Measurements from ENCODE around the gene NOL4L.

NOL4L gene

DNA sequence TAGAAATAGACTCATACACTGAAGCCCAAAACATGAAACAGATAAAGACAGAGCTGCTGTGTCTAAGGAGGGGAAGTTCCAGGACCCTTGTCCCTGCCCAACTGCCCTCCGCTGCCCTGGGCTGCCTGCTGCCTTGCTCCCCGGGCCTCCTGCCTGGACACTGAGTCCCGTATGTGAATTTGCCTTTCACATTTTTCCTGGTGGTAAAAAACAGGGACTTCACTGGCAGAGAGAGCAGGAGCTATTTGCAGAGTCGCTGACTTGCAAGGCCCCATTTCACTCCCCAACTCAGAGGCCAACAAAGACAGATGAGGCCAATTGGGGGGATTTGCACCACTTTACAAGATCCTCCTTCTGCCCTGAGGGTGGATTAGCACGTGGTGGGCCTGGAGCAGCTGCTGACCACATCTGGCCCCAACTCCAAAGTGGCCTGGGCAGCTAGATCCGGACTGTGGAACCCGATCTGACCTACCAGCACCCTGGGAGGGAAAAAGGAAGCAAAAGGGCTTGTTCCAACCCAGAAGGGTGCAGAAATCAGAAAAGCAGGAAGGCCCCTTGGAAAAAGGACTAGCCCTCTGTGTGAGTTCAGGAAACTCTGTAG is 61.4 kb downstream of the NOL4L start:
- DNase-seq (ENCODE audit: low spot score), result no peak

DNA sequence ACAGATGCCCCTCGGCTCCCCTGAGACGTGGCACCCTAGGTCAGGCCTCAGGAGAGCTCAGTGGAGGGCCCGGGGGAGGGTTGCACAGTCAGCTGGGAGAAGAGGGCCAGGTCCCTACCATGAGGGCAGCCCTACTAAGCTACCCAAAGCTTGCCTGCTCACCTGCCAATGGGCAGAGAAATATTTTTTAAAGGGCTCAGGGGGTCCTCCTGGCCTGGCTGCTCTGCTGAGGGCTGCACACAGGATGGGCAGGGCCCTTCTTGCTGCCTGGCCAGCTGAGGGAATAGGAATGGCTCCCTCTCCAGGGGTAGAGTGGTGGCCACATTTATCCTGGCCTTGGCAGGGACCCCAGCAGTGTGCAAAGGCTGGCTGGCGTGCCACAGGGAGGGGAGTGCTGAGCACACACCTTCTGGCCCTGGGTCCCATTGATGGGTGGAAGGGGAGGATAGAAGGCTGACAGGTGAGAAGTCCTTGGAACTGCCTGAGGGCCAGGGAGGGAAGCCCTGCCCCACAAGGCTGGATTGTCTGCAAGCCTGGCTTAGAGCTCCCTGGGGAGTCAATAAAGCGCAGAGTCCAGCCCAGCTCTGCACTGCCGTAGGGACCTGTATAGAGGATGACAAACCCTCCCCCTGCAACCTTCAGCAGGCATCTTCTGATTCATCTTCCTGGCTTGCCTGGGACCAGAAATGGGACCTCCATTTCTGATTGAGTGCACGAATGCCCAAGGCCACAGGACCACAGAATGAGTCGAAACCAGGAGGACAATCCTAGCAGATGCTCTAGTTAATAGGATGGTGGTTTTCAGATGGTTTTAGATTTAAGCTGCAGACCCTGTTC is 62.1 kb downstream of the NOL4L start:
- no peak for DNase-seq (ENCODE audit: low spot score)

- no peak for DNase-seq (ENCODE audit: low spot score)
Observed at GRCh38 chr20:32522526-32522775, 62.7 kb downstream of the NOL4L start.

- DNase-seq (ENCODE audit: low spot score), result peak; percentile 95
Observed at GRCh38 chr20:32521780-32522525, 63.2 kb downstream of the NOL4L start.

DNA sequence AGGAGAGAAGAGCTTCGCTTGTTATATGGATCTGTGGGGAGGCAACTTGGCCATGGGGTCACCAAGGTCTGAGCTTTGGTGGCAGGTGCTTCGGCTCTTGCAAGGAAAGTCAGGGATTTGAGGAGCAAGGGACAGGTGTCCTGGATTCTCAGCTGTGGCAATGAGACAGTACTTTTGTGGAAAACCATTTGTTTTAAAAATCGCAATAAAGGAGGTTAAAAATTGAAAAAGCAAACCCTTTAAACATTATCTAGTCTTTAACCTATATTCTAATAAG is 64.3 kb downstream of the NOL4L start:
- no peak for DNase-seq (ENCODE audit: low spot score)

DNA sequence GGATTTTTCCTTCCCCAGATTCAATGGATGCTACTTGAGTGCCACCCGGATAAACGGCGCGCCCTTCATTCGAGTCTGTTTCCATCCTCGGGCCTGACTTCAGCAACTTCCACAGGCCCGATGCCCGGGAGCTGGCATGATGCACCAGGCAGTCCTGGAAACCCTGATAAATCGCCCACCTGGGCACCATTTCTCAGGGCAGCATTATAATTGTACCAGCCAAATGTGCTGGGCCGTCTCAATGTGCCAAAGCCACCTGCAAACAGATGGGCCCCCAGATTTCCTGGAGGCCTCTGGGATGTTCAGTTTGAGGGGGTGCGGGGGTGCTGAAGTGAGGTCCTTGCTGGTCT is 65.8 kb downstream of the NOL4L start:
- DNase-seq (ENCODE audit: low spot score), result no peak

- DNase-seq (ENCODE audit: low spot score), result no peak
Observed at GRCh38 chr20:32518593-32519380, 66.3 kb downstream of the NOL4L start.

GRCh38 chr20:32517914-32518592 is 67.1 kb downstream of the NOL4L start:
- DNase-seq (ENCODE audit: low spot score), result no peak

DNA sequence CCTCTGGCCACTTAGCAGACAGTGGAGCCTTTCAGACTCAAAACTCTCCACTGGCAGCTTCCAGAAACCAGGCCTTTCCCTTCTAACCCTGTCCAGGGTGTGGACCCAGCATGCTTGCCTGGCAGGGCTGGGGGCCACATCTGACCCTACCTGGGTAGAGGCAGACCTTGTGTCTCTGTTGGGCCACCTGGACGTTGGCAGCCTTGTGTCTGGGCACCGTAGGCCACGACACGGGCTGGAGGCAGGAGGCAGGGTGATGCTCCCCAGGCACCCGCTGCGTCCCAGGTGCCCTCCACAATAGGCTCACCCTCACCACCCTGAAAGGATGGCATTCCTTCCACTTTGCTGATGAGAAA is 67.6 kb downstream of the NOL4L start:
- no peak for DNase-seq (ENCODE audit: low spot score)

- no peak for DNase-seq (ENCODE audit: low spot score)
Observed at GRCh38 chr20:32516583-32517517, 68.3 kb downstream of the NOL4L start.

DNA sequence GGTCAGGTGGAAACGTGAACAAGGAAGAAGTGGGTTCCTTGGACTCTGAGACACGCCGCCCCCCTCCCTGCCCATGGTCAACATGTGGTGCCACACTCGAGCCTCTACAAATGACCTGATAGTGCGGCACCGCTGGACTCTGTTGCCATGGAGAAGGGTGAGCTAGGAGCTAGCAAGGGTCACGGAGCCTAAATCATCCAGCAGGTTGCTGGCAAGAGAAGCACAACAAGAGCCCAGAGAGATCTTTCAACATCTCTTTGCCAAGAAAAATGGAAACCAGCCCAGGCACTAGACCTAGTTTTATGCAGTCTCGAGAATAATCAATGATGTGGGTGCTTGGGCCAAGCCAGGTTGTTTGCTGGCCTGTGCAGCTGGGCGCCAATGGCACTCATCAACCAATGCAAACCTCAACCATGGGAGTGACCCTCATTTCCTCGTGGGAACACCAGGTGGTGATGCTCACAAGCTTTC is 69.5 kb downstream of the NOL4L start:
- DNase-seq (ENCODE audit: low spot score), result no peak

GRCh38 chr20:32514760-32515159 is 70.4 kb downstream of the NOL4L start:
- DNase-seq (ENCODE audit: low spot score), result no peak

GRCh38 chr20:32513031-32513866 is 71.9 kb downstream of the NOL4L start:
- no peak for DNase-seq (ENCODE audit: low spot score)

DNA sequence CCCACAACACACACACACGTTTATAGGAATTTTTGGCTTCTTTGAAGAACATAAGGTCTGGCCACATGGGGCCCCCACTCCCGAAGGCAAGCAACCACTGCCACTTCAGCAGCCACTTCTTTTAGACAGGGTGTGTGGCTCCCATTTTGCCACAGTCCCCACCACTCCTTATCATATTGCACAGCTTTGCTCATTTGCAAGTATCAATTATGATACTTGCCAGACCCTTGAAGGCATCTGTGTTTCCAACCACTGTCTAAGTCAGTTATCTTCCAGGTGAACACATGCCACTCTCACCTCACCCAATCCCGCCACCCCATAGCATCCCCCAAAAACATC is 73.1 kb downstream of the NOL4L start:
- no peak for DNase-seq (ENCODE audit: low spot score)

GRCh38 chr20:32511358-32512046 is 73.6 kb downstream of the NOL4L start:
- no peak for DNase-seq (ENCODE audit: low spot score)

DNA sequence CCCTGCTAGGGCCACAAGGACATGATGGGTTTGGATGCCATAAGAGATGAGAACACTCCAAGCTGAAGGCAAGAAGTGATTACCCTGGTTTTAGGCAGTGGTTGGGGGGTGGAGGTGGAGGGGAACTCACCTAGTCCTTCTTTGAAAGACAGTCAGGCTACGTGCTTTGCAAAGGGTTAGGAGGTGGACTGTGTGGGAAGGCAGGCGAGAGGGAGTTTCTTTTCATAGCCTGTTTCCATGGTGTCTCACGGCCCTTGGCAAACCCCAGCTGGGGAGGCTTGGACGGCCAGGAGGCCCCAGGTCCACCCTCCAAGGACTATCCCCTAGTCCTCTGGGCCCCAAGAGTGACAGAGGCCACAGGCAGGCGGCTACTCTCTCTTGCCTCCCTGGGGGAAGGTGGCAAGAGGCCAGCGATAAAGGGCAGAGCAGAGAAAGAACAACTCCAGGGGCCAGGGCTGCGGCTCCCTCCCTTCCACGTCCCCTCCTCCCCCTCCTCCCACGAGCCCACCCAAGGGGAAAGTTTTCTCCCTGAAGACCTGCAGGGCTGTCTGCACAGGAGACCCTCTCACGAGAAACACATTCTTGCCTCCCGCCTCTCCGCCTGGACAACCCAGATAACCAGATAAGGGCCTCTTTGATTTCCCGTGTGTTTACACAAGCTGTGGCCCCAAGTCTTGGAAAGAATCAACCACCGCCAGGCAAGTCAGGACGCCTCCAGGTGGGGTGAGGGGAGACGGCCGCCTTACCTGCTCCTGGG is 74.4 kb downstream of the NOL4L start:
- no peak for DNase-seq (ENCODE audit: low spot score)

- no peak for DNase-seq (ENCODE audit: low spot score)
Observed at GRCh38 chr20:32510120-32510600, 75.0 kb downstream of the NOL4L start.

DNA sequence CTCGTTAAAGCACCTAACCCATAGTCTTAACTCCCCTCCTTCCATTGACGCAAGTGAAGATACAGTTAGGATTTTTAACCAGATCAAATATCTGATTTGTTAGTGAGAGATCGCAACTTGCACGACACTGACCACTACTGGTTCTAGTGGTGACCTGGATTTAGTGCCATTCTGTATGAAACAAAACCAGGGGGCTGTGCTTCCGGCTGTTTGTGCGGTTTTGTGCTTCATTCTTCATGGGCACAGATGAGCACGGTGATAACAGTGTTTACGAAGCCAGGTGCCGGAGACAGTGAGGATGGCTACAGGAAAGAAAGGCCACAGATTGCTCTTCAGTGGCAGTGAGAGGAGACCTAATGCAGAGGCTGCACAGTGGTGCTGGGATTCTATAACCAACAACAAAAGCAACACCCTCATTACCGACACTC is 75.5 kb downstream of the NOL4L start:
- DNase-seq (ENCODE audit: low spot score), result no peak

DNA sequence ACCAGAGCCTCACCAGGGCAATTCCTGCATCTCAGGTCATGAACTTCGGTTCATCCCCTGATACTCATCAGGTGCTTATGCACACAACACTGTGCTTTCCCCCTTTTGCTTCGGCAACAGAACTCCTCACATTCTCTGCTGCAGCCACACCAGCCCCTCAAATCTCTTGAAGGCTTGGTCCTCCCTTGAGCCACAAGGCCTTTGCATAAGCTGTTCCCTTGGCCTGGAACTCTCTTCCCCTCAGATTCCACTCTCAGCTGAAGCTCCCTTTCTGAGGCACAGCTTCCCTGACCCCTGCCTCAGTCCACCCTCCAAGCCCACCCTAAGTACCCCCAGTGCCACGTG is 76.4 kb downstream of the NOL4L start:
- no peak for DNase-seq (ENCODE audit: low spot score)

Data from HuH-7.5 (cell line).